Liver (tissue), 9 donors: ENCODE measurements around the gene TRMT11. TPM values are rescaled to one million over a fixed set of nuclear protein-coding genes. Genes with fewer than 3 reads are reported as not detected.

Experiments
- DNase-seq: peaks from one replicate; pipeline ENCODE4 v3.0.0-alpha.2; 2017; ENCODE audit warnings: low spot score
- H3K27ac ChIP-seq, 2 donors: one replicate each; pipeline ENCODE4 v1.7.0; 2013; ENCODE audit warnings: inconsistent platforms in 2 of 2, low read length in 2 of 2, control low read depth in 1 of 2, low read depth in 1 of 2, mild to moderate bottlenecking in 1 of 2
- H3K27me3 ChIP-seq, 4 donors: one replicate each; pipeline versions ENCODE4 v1.6.1 to v1.7.0; 2013; ENCODE audit warnings: low read length in 3 of 4, inconsistent platforms in 1 of 4, mild to moderate bottlenecking in 1 of 4, moderate library complexity in 1 of 4; ENCODE audit not compliant: control insufficient read depth in 4 of 4, insufficient read depth in 4 of 4
- H3K36me3 ChIP-seq, 4 donors: one replicate each; pipeline versions ENCODE4 v1.6.1 to v1.7.0; 2013; ENCODE audit warnings: low read length in 3 of 4, mild to moderate bottlenecking in 3 of 4, low read depth in 1 of 4, moderate library complexity in 1 of 4; ENCODE audit not compliant: control insufficient read depth in 4 of 4, insufficient read depth in 3 of 4
- H3K4me1 ChIP-seq, 4 donors: one replicate each; pipeline versions ENCODE4 v1.6.1 to v1.7.0; 2013; ENCODE audit warnings: low read length in 3 of 4, mild to moderate bottlenecking in 3 of 4, moderate library complexity in 1 of 4; ENCODE audit not compliant: control insufficient read depth in 4 of 4, insufficient read depth in 4 of 4
- H3K4me3 ChIP-seq, 3 donors: one replicate each; pipeline versions ENCODE4 v1.6.1 to v1.7.0; 2013; ENCODE audit warnings: low read length in 3 of 3, control low read depth in 1 of 3, low read depth in 1 of 3, mild to moderate bottlenecking in 1 of 3
- H3K9ac ChIP-seq, 2 donors: one replicate each; pipeline ENCODE4 v1.7.0; 2013; ENCODE audit warnings: low read length in 2 of 2, mild to moderate bottlenecking in 2 of 2, moderate library complexity in 2 of 2, control low read depth in 1 of 2, low read depth in 1 of 2
- H3K9me3 ChIP-seq, 4 donors: one replicate each; pipeline versions ENCODE4 v1.6.1 to v1.7.0; 2013; ENCODE audit warnings: low read length in 3 of 4; ENCODE audit not compliant: control insufficient read depth in 4 of 4
- ATF3 ChIP-seq: IDR thresholded peaks from 2 replicates; pipeline ENCODE4 v1.6.1; 2016; ENCODE audit warnings: antibody characterized with exemption
- CTCF ChIP-seq: fragments of 150-350 bp; IDR thresholded peaks from 2 replicates; pipeline ENCODE4 v1.5.1; 2017; ENCODE audit warnings: improper control_type of control experiment, low read depth, low read length; ENCODE audit not compliant: missing input control
- EGR1 ChIP-seq, 2 donors: IDR thresholded peaks; 2 replicates each; pipeline ENCODE4 v1.6.1; 2016 to 2018; ENCODE audit warnings: antibody characterized with exemption in 2 of 2, low read depth in 2 of 2
- FOXA1 ChIP-seq: IDR thresholded peaks from 2 replicates; pipeline ENCODE4 v1.6.1; 2016; ENCODE audit warnings: antibody characterized with exemption
- FOXA2 ChIP-seq: IDR thresholded peaks from 2 replicates; pipeline ENCODE4 v1.6.1; 2016; ENCODE audit warnings: antibody characterized with exemption
- GABPA ChIP-seq, 2 donors: IDR thresholded peaks in 1 of 2; conservative IDR thresholded peaks in 1 of 2; 2 replicates each; pipeline ENCODE4 v1.6.1; 2016; ENCODE audit warnings: antibody characterized with exemption in 2 of 2, mild to moderate bottlenecking in 1 of 2, moderate library complexity in 1 of 2
- HNF4A ChIP-seq, 2 donors: conservative IDR thresholded peaks; 2 replicates each; pipeline ENCODE4 v1.6.1; 2016; ENCODE audit warnings: antibody characterized with exemption in 2 of 2, mild to moderate bottlenecking in 2 of 2
- HNF4G ChIP-seq: IDR thresholded peaks from 2 replicates; pipeline ENCODE4 v1.6.1; 2016; ENCODE audit warnings: antibody characterized with exemption
- JUND ChIP-seq, 2 donors: IDR thresholded peaks; 2 replicates each; pipeline ENCODE4 v1.6.1; 2016; ENCODE audit warnings: antibody characterized with exemption in 2 of 2
- MAX ChIP-seq: IDR thresholded peaks from 2 replicates; pipeline ENCODE4 v1.6.1; 2016; ENCODE audit warnings: antibody characterized with exemption
- RAD21 ChIP-seq, 2 donors: IDR thresholded peaks; 2 replicates each; pipeline ENCODE4 v1.6.1; 2016; ENCODE audit warnings: antibody characterized with exemption in 2 of 2, mild to moderate bottlenecking in 2 of 2
- REST ChIP-seq: IDR thresholded peaks from 2 replicates; pipeline ENCODE4 v1.6.1; 2016; ENCODE audit warnings: antibody characterized with exemption, mild to moderate bottlenecking
- RXRA ChIP-seq, 2 donors: IDR thresholded peaks; 2 replicates each; pipeline ENCODE4 v1.6.1; 2017 to 2018; ENCODE audit warnings: antibody characterized with exemption in 2 of 2, mild to moderate bottlenecking in 1 of 2
- SP1 ChIP-seq: IDR thresholded peaks from 2 replicates; pipeline ENCODE4 v1.6.1; 2018; ENCODE audit warnings: antibody characterized with exemption, mild to moderate bottlenecking
- TAF1 ChIP-seq: conservative IDR thresholded peaks from 2 replicates; pipeline ENCODE4 v1.6.1; 2016; ENCODE audit warnings: antibody characterized with exemption, mild to moderate bottlenecking
- YY1 ChIP-seq: IDR thresholded peaks from 2 replicates; pipeline ENCODE4 v1.6.1; 2016; ENCODE audit warnings: antibody characterized with exemption, mild to moderate bottlenecking
- ZBTB33 ChIP-seq: IDR thresholded peaks from 2 replicates; pipeline ENCODE4 v1.6.1; 2016; ENCODE audit warnings: antibody characterized with exemption
- WGBS: extraction: QIAGEN DNeasy Blood & Tissue Kit; methylation state at CpG from one replicate; pipeline ENCODE4 v1.1.7; 2013; 5-methylcytosine and 5-hydroxymethylcytosine counted together
- polyA plus RNA-seq, 2 donors: library from polyadenylated mRNA; stranded (reverse) in 1 of 2; unstranded in 1 of 2; fragments of 200-250 nt in 1 of 2; fragments of >200 nt in 1 of 2; fragmentation: Nextera tagmentation in 1 of 2; extraction: Ambion mirVana in 1 of 2; gene quantifications; one replicate each; pipeline versions ENCODE4 v1.2.1 to v1.2.3, GENCODE V29; 2013 to 2015
- total RNA-seq, 2 donors: library from RNA; depleted of rRNA; stranded (reverse); fragments of >200 nt; gene quantifications; one replicate each; pipeline ENCODE4 v1.2.3, GENCODE V29; 2014
- donor health status: healthy.
- donor health status: healthy.
- donor health status: healthy.
- donor health status: healthy.
- donor health status: healthy.

Gene TRMT11
- total and polyA plus RNA-seq, 4 donors: 9.9 to 82.3 (median 17.2) TPM

- TF ChIP-seq FOXA2 (no peak), MAX (no peak), ATF3 (no peak), CTCF (no peak), ZBTB33 (no peak), RAD21 (IDR thresholded peaks at IDR 0.05) (no peak), GABPA (IDR thresholded peaks at IDR 0.05 in 1 of 2, conservative IDR thresholded peaks at IDR 0.05 in 1 of 2) (no peak), REST (no peak), HNF4A (conservative IDR thresholded peaks at IDR 0.05) (no peak), FOXA1 (no peak), TAF1 (no peak), EGR1 (IDR thresholded peaks at IDR 0.05; ENCODE audit: low read depth in 2 of 2) (no peak), SP1 (no peak), RXRA (IDR thresholded peaks at IDR 0.05) (no peak), YY1 (no peak), HNF4G (no peak), JUND (IDR thresholded peaks at IDR 0.05) (no peak)
- H3K36me3 ChIP-seq: peaks cover 2 to 38% (median 26%) of the 10 kb centered on the region in 4 donors
- H3K4me3 ChIP-seq: no peak overlapping the region
- H3K9ac ChIP-seq: no peak overlapping the region
- 89% methylated on average over 8 of the region's 8 CpGs for WGBS
- H3K4me1 ChIP-seq: no peaks in the 10 kb centered on the region
- no peak for DNase-seq
- no peak overlapping the region for H3K27ac ChIP-seq
- no peaks in the 10 kb centered on the region for H3K9me3 ChIP-seq
- H3K27me3 ChIP-seq: no peaks in the 10 kb centered on the region
Measured at GRCh38 chr6:126002755-126003679, 16.7 kb downstream of the TRMT11 start.
